GM13976 (cell line): ENCODE results near the gene CBX7.

Source experiments
- DNase-seq: peaks from one replicate; pipeline ENCODE4 v3.0.0; 2012; ENCODE audit warnings: low spot score
- CTCF ChIP-seq: IDR thresholded peaks from 2 replicates; pipeline ENCODE4 v1.5.1; 2012; ENCODE audit warnings: borderline replicate concordance, mild to moderate bottlenecking; ENCODE audit not compliant: insufficient read depth; ENCODE audit errors: extremely low read depth, missing control alignments, control extremely low read depth
- in situ Hi-C: fragments of 300-500 bp; cut with MboI; formaldehyde crosslinking; loops from one replicate; pipeline ENCODE4 v1.12.0; 2022; ENCODE audit warnings: low sequenced_read_pairs, mixed read lengths, inconsistent platforms; ENCODE audit not compliant: unreplicated experiment

The CBX7 gene

GRCh38 chr22:39132281-39132680 lies 20.2 kb downstream of the CBX7 start:
- TF ChIP-seq CTCF, result no peak
- in situ Hi-C loops, result no loop called here
- DNase-seq, result no peak

GRCh38 chr22:39130892-39131855 lies 21.3 kb downstream of the CBX7 start:
- in situ Hi-C loops, result no loop called here
- no peak for DNase-seq
- TF ChIP-seq CTCF, result no peak

- in situ Hi-C loops, result no loop called here
- DNase-seq, result no peak
- TF ChIP-seq CTCF, result no peak
Measured at GRCh38 chr22:39130152-39130704, 22.3 kb downstream of the CBX7 start.

GRCh38 chr22:39129746-39130145 lies 22.7 kb downstream of the CBX7 start:
- in situ Hi-C loops, result loop anchor here (10.0 kb wide), 1 partner anchor 255 kb away; the partner anchor contains the start of gene CBX6
- DNase-seq, result no peak
- no peak for TF ChIP-seq CTCF

GRCh38 chr22:39129081-39129480 lies 23.4 kb downstream of the CBX7 start:
- in situ Hi-C loops, result loop anchor here (10.0 kb wide), 1 partner anchor 254 kb away; the partner anchor contains the start of gene CBX6
- no peak for TF ChIP-seq CTCF
- DNase-seq, result no peak

- DNase-seq, result peak; percentile 10
- TF ChIP-seq CTCF, result no peak
- in situ Hi-C loops, result loop anchor here (10.0 kb wide), 1 partner anchor 254 kb away; the partner anchor contains the start of gene CBX6
Measured at GRCh38 chr22:39128508-39128907, 24.0 kb downstream of the CBX7 start.
